Trophoblast cell (in vitro differentiated cells and primary cell): ENCODE data around the gene U2AF2.

Experiments used
- DNase-seq, 2 donors: peaks; one replicate each; pipeline ENCODE4 v3.0.0-alpha.2; 2016
- H2AFZ ChIP-seq: 2 replicates; pipeline ENCODE4 v1.6.1; 2013; ENCODE audit warnings: low read length, moderate library complexity, mild to moderate bottlenecking; ENCODE audit not compliant: insufficient read depth, poor library complexity
- H2AK5ac ChIP-seq: 2 replicates; pipeline ENCODE4 v1.6.1; 2013; ENCODE audit warnings: mild to moderate bottlenecking, low read length
- H2BK120ac ChIP-seq: 2 replicates; pipeline ENCODE4 v1.6.1; 2013; ENCODE audit warnings: low read length, mild to moderate bottlenecking, moderate library complexity; ENCODE audit not compliant: insufficient read depth, poor library complexity
- H2BK12ac ChIP-seq: 2 replicates; pipeline ENCODE4 v1.6.1; 2013; ENCODE audit warnings: mild to moderate bottlenecking, low read length, moderate library complexity
- H2BK5ac ChIP-seq: 2 replicates; pipeline ENCODE4 v1.6.1; 2013; ENCODE audit warnings: low read length, low read depth, moderate library complexity, mild to moderate bottlenecking; ENCODE audit not compliant: poor library complexity
- H3K14ac ChIP-seq: 2 replicates; pipeline ENCODE4 v1.6.1; 2013; ENCODE audit warnings: mild to moderate bottlenecking, low read length
- H3K18ac ChIP-seq: 2 replicates; pipeline ENCODE4 v1.6.1; 2013; ENCODE audit warnings: mild to moderate bottlenecking, low read length
- H3K23ac ChIP-seq: 2 replicates; pipeline ENCODE4 v1.6.1; 2013; ENCODE audit warnings: low read length
- H3K27ac ChIP-seq: 2 replicates; pipeline ENCODE4 v1.5.1; 2013; ENCODE audit warnings: low read depth, mild to moderate bottlenecking, inconsistent platforms, low read length, moderate library complexity
- H3K27me3 ChIP-seq: 2 replicates; pipeline ENCODE4 v1.6.1; 2013; ENCODE audit warnings: inconsistent platforms, mild to moderate bottlenecking, low read length, moderate library complexity; ENCODE audit not compliant: insufficient read depth
- H3K36me3 ChIP-seq, 2 experiments: 1 replicate in 1 of 2; 2 replicates in 1 of 2; pipeline ENCODE4 v1.6.1; 2013; ENCODE audit warnings: low read length in 2 of 2, mild to moderate bottlenecking in 2 of 2, moderate library complexity in 1 of 2; ENCODE audit not compliant: insufficient read depth in 2 of 2, control insufficient read depth in 1 of 2
- H3K4ac ChIP-seq: 2 replicates; pipeline ENCODE4 v1.6.1; 2013; ENCODE audit warnings: low read depth, mild to moderate bottlenecking, low read length, moderate library complexity
- H3K4me1 ChIP-seq, 2 experiments: 1 replicate in 1 of 2; 2 replicates in 1 of 2; pipeline ENCODE4 v1.6.1; 2013; ENCODE audit warnings: low read length in 2 of 2, mild to moderate bottlenecking in 2 of 2, moderate library complexity in 1 of 2; ENCODE audit not compliant: insufficient read depth in 2 of 2, control insufficient read depth in 1 of 2
- H3K4me2 ChIP-seq: 2 replicates; pipeline ENCODE4 v1.6.1; 2013; ENCODE audit warnings: inconsistent platforms, mild to moderate bottlenecking, low read length, moderate library complexity
- H3K4me3 ChIP-seq: 2 replicates; pipeline ENCODE4 v1.5.1; 2013; ENCODE audit warnings: mild to moderate bottlenecking, low read depth, low read length, inconsistent platforms
- H3K79me1 ChIP-seq: one replicate; pipeline ENCODE4 v1.6.1; 2013; ENCODE audit warnings: low read length
- H3K79me2 ChIP-seq: 2 replicates; pipeline ENCODE4 v1.6.1; 2013; ENCODE audit warnings: low read length, mild to moderate bottlenecking; ENCODE audit not compliant: control insufficient read depth, insufficient read depth, poor library complexity
- H3K9ac ChIP-seq: 2 replicates; pipeline ENCODE4 v1.6.1; 2013; ENCODE audit warnings: mild to moderate bottlenecking, low read length
- H3K9me3 ChIP-seq: 2 replicates; pipeline ENCODE4 v1.6.1; 2013; ENCODE audit warnings: low read depth, mild to moderate bottlenecking, control low read depth, inconsistent platforms, low read length; ENCODE audit not compliant: insufficient read depth
- H4K12ac ChIP-seq: 2 replicates; pipeline ENCODE4 v1.6.1; 2013; ENCODE audit warnings: low read depth, mild to moderate bottlenecking, low read length, moderate library complexity
- H4K8ac ChIP-seq: 2 replicates; pipeline ENCODE4 v1.6.1; 2013; ENCODE audit warnings: low read depth, mild to moderate bottlenecking, low read length, moderate library complexity
- H4K91ac ChIP-seq: one replicate; pipeline ENCODE4 v1.6.1; 2013; ENCODE audit warnings: low read depth, mild to moderate bottlenecking, low read length, moderate library complexity
- WGBS: extraction: QIAGEN DNeasy Blood & Tissue Kit; methylation state at CpG from one replicate; pipeline ENCODE4 v1.1.7; 2013; ENCODE audit warnings: missing lambda C conversion rate; ENCODE audit not compliant: insufficient read length, insufficient coverage; ENCODE audit errors: extremely low coverage; 5-methylcytosine and 5-hydroxymethylcytosine counted together

The U2AF2 gene

GRCh38 chr19:55691561-55692481 is 37.0 kb downstream of the U2AF2 start:
- peaks cover 3% of the 10 kb centered on the region for H3K9me3 ChIP-seq
- H3K4me1 ChIP-seq, result no peaks in the 10 kb centered on the region
- H2BK5ac ChIP-seq, result no peak overlapping the region
- H3K79me1 ChIP-seq, result no peaks in the 10 kb centered on the region
- no peak overlapping the region for H4K8ac ChIP-seq
- peaks cover 89 to 94% of the 10 kb centered on the region in 2 experiments for H3K36me3 ChIP-seq
- no peak overlapping the region for H3K4ac ChIP-seq
- no peak overlapping the region for H3K4me3 ChIP-seq
- no peak overlapping the region for H3K14ac ChIP-seq
- H4K91ac ChIP-seq, result no peak overlapping the region
- no peak overlapping the region for H2AK5ac ChIP-seq
- no CpG with 5 or more reads among the region's 31 CpGs for WGBS
- no peak overlapping the region for H2BK12ac ChIP-seq
- no peak for DNase-seq
- H3K79me2 ChIP-seq, result no peaks in the 10 kb centered on the region
- H3K4me2 ChIP-seq, result no peak overlapping the region
- no peak overlapping the region for H2AFZ ChIP-seq
- no peaks in the 10 kb centered on the region for H3K27me3 ChIP-seq
- H2BK120ac ChIP-seq, result no peak overlapping the region
- no peak overlapping the region for H3K9ac ChIP-seq
- H4K12ac ChIP-seq, result no peak overlapping the region
- no peak overlapping the region for H3K18ac ChIP-seq
- H3K27ac ChIP-seq, result no peak overlapping the region
- no peak overlapping the region for H3K23ac ChIP-seq

- Histone ChIP-seq H3K79me1 (no peaks in the 10 kb centered on the region), H3K4me2 (no peak overlapping the region), H3K4me3 (no peak overlapping the region), H2BK12ac (no peak overlapping the region), H3K18ac (no peak overlapping the region), H2AFZ (no peak overlapping the region), H3K27me3 (no peaks in the 10 kb centered on the region), H3K4ac (no peak overlapping the region), H3K4me1 (no peaks in the 10 kb centered on the region), H3K9me3 (peaks cover 3% of the 10 kb centered on the region), H4K12ac (no peak overlapping the region), H3K36me3 (peaks cover 87 to 92% of the 10 kb centered on the region in 2 experiments), H3K79me2 (no peaks in the 10 kb centered on the region), H2BK5ac (no peak overlapping the region), H2AK5ac (no peak overlapping the region), H4K8ac (no peak overlapping the region), H4K91ac (no peak overlapping the region), H3K27ac (no peak overlapping the region), H2BK120ac (no peak overlapping the region), H3K14ac (no peak overlapping the region), H3K23ac (no peak overlapping the region), H3K9ac (no peak overlapping the region)
- DNase-seq, result no peak
- no CpG with 5 or more reads among the region's 19 CpGs for WGBS
These were observed 37.8 kb downstream of the U2AF2 start for GRCh38 chr19:55692681-55693081.

- no CpG with 5 or more reads among the region's 20 CpGs for WGBS
These were observed 38.6 kb downstream of the U2AF2 start for GRCh38 chr19:55693336-55693974.

GRCh38 chr19:55694241-55694655 is 39.4 kb downstream of the U2AF2 start:
- Histone ChIP-seq H3K4me1 (no peaks in the 10 kb centered on the region), H2AFZ (no peak overlapping the region), H3K27ac (no peak overlapping the region), H2AK5ac (no peak overlapping the region), H3K4ac (no peak overlapping the region), H3K79me2 (no peaks in the 10 kb centered on the region), H4K91ac (no peak overlapping the region), H3K9me3 (peaks cover 3% of the 10 kb centered on the region), H3K36me3 (peaks cover 84 to 86% of the 10 kb centered on the region in 2 experiments), H2BK120ac (no peak overlapping the region), H3K23ac (no peak overlapping the region), H3K9ac (no peak overlapping the region), H3K18ac (no peak overlapping the region), H4K8ac (no peak overlapping the region), H2BK12ac (no peak overlapping the region), H3K27me3 (no peaks in the 10 kb centered on the region), H4K12ac (no peak overlapping the region), H3K4me3 (no peak overlapping the region), H2BK5ac (no peak overlapping the region), H3K14ac (no peak overlapping the region), H3K4me2 (no peak overlapping the region), H3K79me1 (no peaks in the 10 kb centered on the region)
- no CpG with 5 or more reads among the region's 15 CpGs for WGBS
- DNase-seq, result no peak

More at GRCh38 chr19:55693336-55693974, 38.6 kb downstream of the U2AF2 start:
- Histone ChIP-seq H3K27me3 (no peaks in the 10 kb centered on the region), H2AFZ (no peak overlapping the region), H2BK5ac (no peak overlapping the region), H3K18ac (no peak overlapping the region), H4K91ac (no peak overlapping the region), H3K36me3 (peaks cover 88 to 90% of the 10 kb centered on the region in 2 experiments), H3K4me2 (no peak overlapping the region), H2BK12ac (no peak overlapping the region), H3K4ac (no peak overlapping the region), H4K12ac (no peak overlapping the region), H3K23ac (no peak overlapping the region), H3K4me3 (no peak overlapping the region), H3K79me2 (no peaks in the 10 kb centered on the region), H2BK120ac (no peak overlapping the region), H3K14ac (no peak overlapping the region), H3K27ac (no peak overlapping the region), H3K4me1 (no peaks in the 10 kb centered on the region), H3K79me1 (no peaks in the 10 kb centered on the region), H3K9ac (no peak overlapping the region), H3K9me3 (peaks cover 3% of the 10 kb centered on the region), H4K8ac (no peak overlapping the region), H2AK5ac (no peak overlapping the region)
- DNase-seq, result no peak
